NCI-H748 treated with DMSO at 0.1 percent for 48 hours (cell line): ENCODE data around the gene TUT4.

Source experiments
- DNase-seq: peaks from one replicate; lab custom pipeline; 2025; lab: John Stamatoyannopoulos, UW

Gene TUT4

GRCh38 chr1:52403566-52404115 is 149.3 kb downstream of the TUT4 start:
- DNase-seq, result peak; percentile 48

- DNase-seq, result no peak
Observed at GRCh38 chr1:52402860-52403240, 150.0 kb downstream of the TUT4 start.

- DNase-seq, result no peak
Observed at GRCh38 chr1:52400131-52400530, 152.8 kb downstream of the TUT4 start.

GRCh38 chr1:52399629-52400028 is 153.3 kb downstream of the TUT4 start:
- DNase-seq, result no peak

- no peak for DNase-seq
Observed at GRCh38 chr1:52393174-52393573, 159.7 kb downstream of the TUT4 start.

GRCh38 chr1:52386458-52386857 is 166.4 kb downstream of the TUT4 start:
- DNase-seq, result no peak

- DNase-seq, result no peak
Observed at GRCh38 chr1:52385376-52385775, 167.5 kb downstream of the TUT4 start.
